ENCODE data around the gene DCAF7.

The DCAF7 gene

GRCh38 chr17:63538693-63539595, 11.3 kb upstream of the DCAF7 start:
- peaks cover 17% of the 10 kb centered on the region for H3K27me3 ChIP-seq (ENCODE audit: low read depth, low read length)

DNA sequence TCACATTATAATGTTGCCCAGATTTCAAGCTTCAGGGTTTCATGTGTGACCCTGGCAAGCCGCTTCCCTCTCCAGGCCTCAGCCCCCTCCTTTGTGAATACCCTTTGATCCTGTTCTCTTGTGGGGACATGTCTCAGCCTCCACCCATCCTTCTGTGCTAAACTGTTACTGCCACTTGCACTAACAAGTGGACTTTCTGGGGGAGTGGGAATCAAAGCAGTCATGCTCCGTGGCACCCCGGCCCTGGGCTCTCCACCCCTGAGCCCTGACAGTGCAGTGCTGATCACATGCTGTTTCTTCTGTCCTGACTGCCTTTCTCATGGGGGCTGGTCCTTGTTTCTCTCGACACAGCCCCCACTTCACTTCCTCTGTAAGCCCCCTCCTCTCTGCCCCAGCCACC, 9.7 kb upstream of the DCAF7 start:
- Histone ChIP-seq H3K4me1 (ENCODE audit: control insufficient read depth in 1 of 2, insufficient read depth in 2 of 2, low read length in 2 of 2) (peaks cover 0 to 10% of the 10 kb centered on the region in 2 donors), H3K9me3 (ENCODE audit: control insufficient read depth in 1 of 2, low read length in 2 of 2) (no peaks in the 10 kb centered on the region), H3K27me3 (ENCODE audit: low read depth, low read length) (peaks cover 17% of the 10 kb centered on the region), H3K4me3 (ENCODE audit: low read depth in 1 of 2, low read length in 2 of 2) (no peak overlapping the region), H3K27ac (ENCODE audit: low read length) (no peak overlapping the region), H3K36me3 (ENCODE audit: control insufficient read depth in 1 of 2, insufficient read depth in 2 of 2, low read length in 2 of 2) (no peaks in the 10 kb centered on the region)

More at GRCh38 chr17:63538693-63539595, 11.3 kb upstream of the DCAF7 start:
- Histone ChIP-seq H3K4me1 (ENCODE audit: control insufficient read depth in 1 of 2, insufficient read depth in 2 of 2, low read length in 2 of 2) (peaks cover 0 to 10% of the 10 kb centered on the region in 2 donors), H3K36me3 (ENCODE audit: control insufficient read depth in 1 of 2, insufficient read depth in 2 of 2, low read length in 2 of 2) (no peaks in the 10 kb centered on the region), H3K27ac (ENCODE audit: low read length) (no peak overlapping the region), H3K9me3 (ENCODE audit: control insufficient read depth in 1 of 2, low read length in 2 of 2) (no peaks in the 10 kb centered on the region), H3K4me3 (ENCODE audit: low read depth in 1 of 2, low read length in 2 of 2) (no peak overlapping the region)

GRCh38 chr17:63542218-63542545, 8.1 kb upstream of the DCAF7 start:
- Histone ChIP-seq H3K9me3 (ENCODE audit: control insufficient read depth in 1 of 2, low read length in 2 of 2) (no peaks in the 10 kb centered on the region), H3K4me3 (ENCODE audit: low read depth in 1 of 2, low read length in 2 of 2) (no peak overlapping the region), H3K36me3 (ENCODE audit: control insufficient read depth in 1 of 2, insufficient read depth in 2 of 2, low read length in 2 of 2) (no peaks in the 10 kb centered on the region), H3K27ac (ENCODE audit: low read length) (no peak overlapping the region), H3K27me3 (ENCODE audit: low read depth, low read length) (peaks cover 17% of the 10 kb centered on the region), H3K4me1 (ENCODE audit: control insufficient read depth in 1 of 2, insufficient read depth in 2 of 2, low read length in 2 of 2) (peaks cover 0 to 10% of the 10 kb centered on the region in 2 donors)

DNA sequence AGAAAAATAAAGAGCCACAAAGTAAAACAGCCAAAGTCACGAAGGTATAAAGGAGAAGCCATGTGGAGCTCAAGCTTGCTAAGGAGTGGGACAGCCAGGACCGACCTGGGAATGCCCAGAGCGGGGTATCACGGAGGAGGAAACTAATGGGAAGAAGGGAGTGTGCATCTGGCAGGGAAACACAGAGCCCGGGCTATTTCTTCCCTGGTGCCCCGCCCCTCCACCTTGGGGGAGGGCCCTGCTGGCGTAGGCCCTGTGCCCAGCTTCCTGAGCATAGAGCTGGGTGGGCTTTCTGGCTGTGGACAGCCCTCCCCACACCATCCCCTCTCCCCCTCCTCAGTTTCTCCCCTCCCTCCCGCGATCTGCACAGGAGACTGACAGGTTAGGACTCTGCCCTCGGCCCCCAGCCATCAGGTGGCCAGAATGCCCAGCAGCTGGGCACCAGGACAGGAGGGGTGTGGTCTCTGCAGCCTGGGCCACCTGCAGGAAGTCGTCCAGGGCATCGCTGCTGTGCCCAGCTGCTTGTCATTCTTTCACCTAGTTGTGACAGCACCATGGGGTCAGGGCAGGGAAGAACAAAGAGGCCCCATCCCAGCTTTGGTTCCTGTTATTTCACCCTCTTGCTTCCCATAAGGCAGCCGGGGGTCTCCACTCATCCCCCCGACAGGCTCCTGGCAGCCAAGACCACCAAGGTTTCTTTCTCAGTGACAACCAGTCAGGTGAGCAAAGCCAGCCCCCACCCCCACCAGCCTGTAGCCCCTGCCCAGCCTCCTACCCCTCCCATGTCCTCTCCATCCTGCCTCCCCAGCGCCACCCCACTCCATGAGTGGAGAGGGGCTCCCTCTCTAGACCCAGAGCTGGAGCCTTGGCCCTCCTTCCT, 7.1 kb upstream of the DCAF7 start:
- no peak overlapping the region for H3K4me3 ChIP-seq (ENCODE audit: low read depth in 1 of 2, low read length in 2 of 2)
- no peaks in the 10 kb centered on the region for H3K9me3 ChIP-seq (ENCODE audit: control insufficient read depth in 1 of 2, low read length in 2 of 2)

DNA sequence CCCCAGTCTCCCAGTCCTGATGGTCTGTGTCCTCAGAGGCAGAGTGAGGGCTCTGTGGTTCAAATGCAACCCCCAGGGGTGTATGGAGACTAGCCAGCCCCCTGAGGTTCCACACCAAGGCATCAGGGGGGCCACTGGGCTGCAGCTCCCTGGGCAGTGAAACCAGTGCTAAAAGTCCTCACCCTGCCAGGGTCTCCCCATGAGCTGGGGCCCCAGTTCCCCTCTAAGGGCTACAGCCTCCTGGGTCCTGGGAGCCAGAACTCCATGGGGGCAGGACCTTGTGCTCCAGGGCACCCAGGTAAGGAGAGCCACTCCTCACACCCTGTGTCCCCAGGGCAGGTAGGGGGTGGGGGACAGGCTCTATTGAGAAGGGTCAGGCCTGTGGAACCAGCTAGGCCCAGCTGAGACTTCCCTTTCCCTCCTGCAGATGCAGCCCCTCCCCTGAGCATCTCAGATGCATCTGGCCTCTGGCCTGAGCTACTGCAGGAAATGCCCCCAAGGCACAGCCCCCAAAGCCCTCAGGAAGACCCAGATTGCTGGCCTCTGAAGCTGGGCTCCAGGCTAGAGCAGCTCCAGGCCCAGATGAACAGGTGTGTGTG, 6.4 kb upstream of the DCAF7 start:
- Histone ChIP-seq H3K4me3 (ENCODE audit: low read depth in 1 of 2, low read length in 2 of 2) (no peak overlapping the region), H3K9me3 (ENCODE audit: control insufficient read depth in 1 of 2, low read length in 2 of 2) (no peaks in the 10 kb centered on the region), H3K27me3 (ENCODE audit: low read depth, low read length) (peaks cover 10% of the 10 kb centered on the region), H3K27ac (ENCODE audit: low read length) (no peak overlapping the region), H3K36me3 (ENCODE audit: control insufficient read depth in 1 of 2, insufficient read depth in 2 of 2, low read length in 2 of 2) (no peaks in the 10 kb centered on the region), H3K4me1 (ENCODE audit: control insufficient read depth in 1 of 2, insufficient read depth in 2 of 2, low read length in 2 of 2) (no peaks in the 10 kb centered on the region)

More for the DNA sequence above, 7.1 kb upstream of the DCAF7 start:
- no peak overlapping the region for H3K27ac ChIP-seq (ENCODE audit: low read length)
- peaks cover 0 to 5% of the 10 kb centered on the region in 2 donors for H3K4me1 ChIP-seq (ENCODE audit: control insufficient read depth in 1 of 2, insufficient read depth in 2 of 2, low read length in 2 of 2)
- H3K36me3 ChIP-seq (ENCODE audit: control insufficient read depth in 1 of 2, insufficient read depth in 2 of 2, low read length in 2 of 2) = no peaks in the 10 kb centered on the region
- peaks cover 17% of the 10 kb centered on the region for H3K27me3 ChIP-seq (ENCODE audit: low read depth, low read length)

DNA sequence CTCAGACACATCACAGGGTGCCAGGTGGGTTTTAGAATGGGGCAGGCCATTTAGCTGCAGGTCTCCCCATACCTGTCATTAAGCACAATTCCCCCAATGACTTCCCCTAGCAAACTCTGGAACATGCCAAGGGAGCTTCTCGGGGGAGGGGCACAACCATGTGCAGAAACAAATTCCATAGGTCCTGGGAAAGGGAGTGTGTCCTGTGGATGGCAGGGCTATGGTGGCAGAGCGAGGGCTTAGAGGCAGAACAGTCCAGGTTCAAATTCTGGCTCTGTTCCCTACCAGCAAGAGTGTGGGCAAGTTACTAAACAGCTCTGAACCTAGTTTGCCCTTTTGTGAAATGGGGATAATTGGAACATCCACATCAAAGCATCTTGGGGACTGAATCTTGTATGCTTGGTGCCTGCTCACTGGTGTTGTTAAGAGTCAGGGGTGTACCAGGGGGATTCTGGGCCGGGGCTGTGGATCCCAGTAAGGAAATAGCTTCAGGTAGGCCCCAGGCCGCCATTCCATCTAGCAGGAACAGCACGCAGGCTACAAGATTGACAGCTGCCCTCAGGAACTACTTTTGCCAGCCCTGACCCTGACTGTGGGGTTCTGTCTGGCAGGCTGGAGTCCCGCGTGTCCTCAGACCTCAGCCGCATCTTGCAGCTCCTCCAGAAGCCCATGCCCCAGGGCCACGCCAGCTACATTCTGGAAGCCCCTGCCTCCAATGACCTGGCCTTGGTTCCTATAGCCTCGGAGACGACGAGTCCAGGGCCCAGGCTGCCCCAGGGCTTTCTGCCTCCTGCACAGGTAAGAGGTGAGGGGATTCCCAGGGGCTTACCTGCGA, 5.6 kb upstream of the DCAF7 start:
- H3K4me3 ChIP-seq (ENCODE audit: low read depth in 1 of 2, low read length in 2 of 2) = no peak overlapping the region
- H3K4me1 ChIP-seq (ENCODE audit: control insufficient read depth in 1 of 2, insufficient read depth in 2 of 2, low read length in 2 of 2) = peaks cover 0 to 4% of the 10 kb centered on the region in 2 donors
- H3K9me3 ChIP-seq (ENCODE audit: control insufficient read depth in 1 of 2, low read length in 2 of 2) = no peaks in the 10 kb centered on the region
- H3K27me3 ChIP-seq (ENCODE audit: low read depth, low read length) = peaks cover 2% of the 10 kb centered on the region
- H3K27ac ChIP-seq (ENCODE audit: low read length) = no peak overlapping the region
- H3K36me3 ChIP-seq (ENCODE audit: control insufficient read depth in 1 of 2, insufficient read depth in 2 of 2, low read length in 2 of 2) = no peaks in the 10 kb centered on the region

GRCh38 chr17:63546308-63547082, 3.8 kb upstream of the DCAF7 start:
- peaks cover 0 to 6% of the 10 kb centered on the region in 2 donors for H3K4me1 ChIP-seq (ENCODE audit: control insufficient read depth in 1 of 2, insufficient read depth in 2 of 2, low read length in 2 of 2)
- no peak overlapping the region for H3K4me3 ChIP-seq (ENCODE audit: low read depth in 1 of 2, low read length in 2 of 2)
- H3K9me3 ChIP-seq (ENCODE audit: control insufficient read depth in 1 of 2, low read length in 2 of 2) = no peaks in the 10 kb centered on the region
- H3K27me3 ChIP-seq (ENCODE audit: low read depth, low read length) = no peaks in the 10 kb centered on the region
- no peaks in the 10 kb centered on the region for H3K36me3 ChIP-seq (ENCODE audit: control insufficient read depth in 1 of 2, insufficient read depth in 2 of 2, low read length in 2 of 2)
- no peak overlapping the region for H3K27ac ChIP-seq (ENCODE audit: low read length)

DNA sequence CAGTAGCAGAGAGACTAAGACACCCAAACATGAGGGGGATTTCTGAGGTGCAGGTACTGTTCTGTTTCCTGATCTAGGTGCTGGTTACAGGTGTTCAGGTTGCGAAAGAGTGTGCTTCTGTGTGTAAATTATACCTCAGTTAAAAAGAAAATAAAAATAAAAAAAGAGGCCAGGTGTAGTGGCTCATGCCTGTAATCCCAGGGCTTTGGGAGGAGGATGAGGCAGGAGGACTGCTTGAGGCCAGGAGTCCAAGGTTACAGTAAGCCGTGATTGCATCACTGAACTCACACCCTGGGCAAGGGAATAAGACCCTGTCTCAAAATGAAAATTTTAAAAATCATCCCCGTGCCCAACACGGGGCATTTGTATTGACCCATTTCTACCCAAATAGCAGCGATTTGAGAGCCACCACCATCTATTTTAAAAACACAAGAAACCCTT, 3.2 kb upstream of the DCAF7 start:
- Histone ChIP-seq H3K27ac (ENCODE audit: low read length) (no peak overlapping the region), H3K4me3 (ENCODE audit: low read depth in 1 of 2, low read length in 2 of 2) (no peak overlapping the region), H3K4me1 (ENCODE audit: control insufficient read depth in 1 of 2, insufficient read depth in 2 of 2, low read length in 2 of 2) (peaks cover 2 to 12% of the 10 kb centered on the region in 2 donors)

GRCh38 chr17:63549289-63549945, 860 bp upstream of the DCAF7 start:
- Histone ChIP-seq H3K9me3 (ENCODE audit: control insufficient read depth in 1 of 2, low read length in 2 of 2) (no peaks in the 10 kb centered on the region), H3K4me1 (ENCODE audit: control insufficient read depth in 1 of 2, insufficient read depth in 2 of 2, low read length in 2 of 2) (peaks cover 9 to 30% of the 10 kb centered on the region in 2 donors), H3K36me3 (ENCODE audit: control insufficient read depth in 1 of 2, insufficient read depth in 2 of 2, low read length in 2 of 2) (no peaks in the 10 kb centered on the region), H3K4me3 (ENCODE audit: low read depth in 1 of 2, low read length in 2 of 2) (peak overlapping the region; percentile 69 to 94), H3K27ac (ENCODE audit: low read length) (peak overlapping the region; percentile 88), H3K27me3 (ENCODE audit: low read depth, low read length) (no peaks in the 10 kb centered on the region)

More for the DNA sequence above, 3.2 kb upstream of the DCAF7 start:
- Histone ChIP-seq H3K36me3 (ENCODE audit: control insufficient read depth in 1 of 2, insufficient read depth in 2 of 2, low read length in 2 of 2) (no peaks in the 10 kb centered on the region), H3K27me3 (ENCODE audit: low read depth, low read length) (no peaks in the 10 kb centered on the region), H3K9me3 (ENCODE audit: control insufficient read depth in 1 of 2, low read length in 2 of 2) (no peaks in the 10 kb centered on the region)

Measured in muscle layer of duodenum (tissue), 2 donors.